HG03196 (cell line): Measurements from ENCODE around the gene MIER2.
"Not testable (repeated sequence)": the region's sequence is repeated elsewhere in the genome, so short reads cannot be mapped to it uniquely, and the experiment has no call there.

Experiments used
- ATAC-seq: cut with Tn5 transposase; IDR thresholded peaks from one replicate; pipeline ENCODE4 v1.9.1; 2021; ENCODE audit not compliant: unreplicated experiment

The MIER2 gene

DNA sequence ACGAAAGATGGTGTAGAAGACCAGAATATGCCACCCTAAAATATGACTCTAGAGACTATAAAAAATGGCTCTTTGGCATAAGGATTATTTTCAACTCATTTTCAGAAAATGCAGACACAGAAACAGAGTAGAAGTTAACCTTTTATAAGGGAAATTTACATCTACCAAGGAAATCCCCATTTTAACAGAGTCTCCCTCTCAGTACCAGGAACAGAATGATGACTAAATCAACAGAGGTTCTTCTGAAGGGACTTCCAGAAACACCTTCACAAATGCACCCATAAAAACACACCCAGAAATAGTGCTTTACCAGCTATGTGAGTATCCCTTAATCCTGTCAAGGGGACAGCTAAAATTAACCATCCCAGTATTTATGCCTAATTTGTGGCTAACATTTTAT is 82.5 kb downstream of the MIER2 start:
- no peak for ATAC-seq

DNA sequence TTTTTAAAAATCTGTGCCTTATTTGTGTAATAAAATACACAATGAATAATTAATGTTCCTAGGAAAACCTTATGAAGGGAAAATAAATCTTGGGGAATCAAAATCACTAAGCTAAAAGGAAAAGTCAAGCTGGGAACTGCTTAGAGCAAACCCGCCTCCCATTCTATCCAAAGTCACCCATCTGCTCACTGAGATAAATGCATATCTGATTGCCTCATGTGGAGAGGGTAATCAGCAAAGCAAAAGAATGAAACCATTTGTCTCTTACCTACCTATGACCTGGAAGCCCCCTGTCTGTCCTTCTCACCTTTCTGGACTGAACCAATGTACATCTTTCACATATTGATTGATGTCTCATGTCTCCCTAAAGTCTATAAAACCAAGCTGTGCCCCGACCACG is 87.8 kb downstream of the MIER2 start:
- not testable (repeated sequence) for ATAC-seq
